ENCODE results near the gene CAP1.

GRCh38 chr1:40014253-40014706, 26.2 kb upstream of the CAP1 start:
- TF ChIP-seq CTCF (IDR thresholded peaks at IDR 0.05) (no peak), ZFX (IDR thresholded peaks at IDR 0.05; ENCODE audit: borderline replicate concordance) (no peak)
